H1 (cell line): ENCODE results near the gene BIK. TPM values are rescaled to one million over a fixed set of nuclear protein-coding genes. Genes with fewer than 3 reads are reported as not detected.

ENCODE experiments used
- CTCF ChIA-PET: fragments of 300-600 bp; sonication (Branson Sonifier 250); formaldehyde crosslinking; loops from one replicate; lab custom pipeline; 2021; ENCODE audit not compliant: partially characterized antibody; lab: Charles Lee
- POLR2A ChIA-PET: fragments of 300-600 bp; sonication (Branson Sonifier 250); formaldehyde crosslinking; loops from one replicate; lab custom pipeline; 2021; ENCODE audit warnings: inconsistent platforms; ENCODE audit not compliant: partially characterized antibody; lab: Charles Lee
- DNase-seq, 2 experiments: peaks; one replicate each; pipeline versions ENCODE4 v3.0.0 to v3.0.0-alpha.2; 2010 to 2022; ENCODE audit warnings: low spot score in 2 of 2, low read depth in 1 of 2, mixed read lengths in 1 of 2
- FAIRE-seq: peaks from 2 replicates; lab custom pipeline; 2011; peaks lifted over from hg19 to GRCh38; lab: Jason Lieb, UNC
- H2AFZ ChIP-seq: 2 replicates; pipeline ENCODE4 v1.8.1; 2012; ENCODE audit warnings: low read length, inconsistent platforms
- H2AK5ac ChIP-seq: 2 replicates; pipeline ENCODE4 v1.6.1; 2013; ENCODE audit warnings: low read depth, low read length
- H2BK120ac ChIP-seq: replicated peaks from 2 replicates; pipeline ENCODE3; 2013; ENCODE audit warnings: low read depth, low read length, inconsistent platforms
- H2BK12ac ChIP-seq: 2 replicates; pipeline ENCODE4 v1.6.1; 2013; ENCODE audit warnings: low read depth, low read length
- H2BK15ac ChIP-seq: 2 replicates; pipeline ENCODE4 v1.6.1; 2013; ENCODE audit warnings: low read length
- H2BK20ac ChIP-seq: 2 replicates; pipeline ENCODE4 v1.6.1; 2013; ENCODE audit warnings: low read length
- H2BK5ac ChIP-seq: 2 replicates; pipeline ENCODE4 v1.6.1; 2013; ENCODE audit warnings: low read depth, low read length
- H3K14ac ChIP-seq: 2 replicates; pipeline ENCODE4 v1.6.1; 2013; ENCODE audit warnings: inconsistent platforms; ENCODE audit not compliant: insufficient read length
- H3K18ac ChIP-seq: 2 replicates; pipeline ENCODE4 v1.6.1; 2013; ENCODE audit warnings: low read length; ENCODE audit errors: extremely low read depth
- H3K23ac ChIP-seq: 2 replicates; pipeline ENCODE4 v1.6.1; 2013; ENCODE audit warnings: inconsistent platforms; ENCODE audit not compliant: insufficient read length
- H3K23me2 ChIP-seq: 2 replicates; pipeline ENCODE4 v1.6.1; 2013; ENCODE audit warnings: low read depth, low read length
- H3K27ac ChIP-seq: 2 replicates; pipeline ENCODE4 v1.6.1; 2011; ENCODE audit warnings: low read depth, low read length, inconsistent platforms
- H3K27me3 ChIP-seq, 4 experiments: replicated peaks in 1 of 4; 1 replicate in 1 of 4; 2 replicates in 3 of 4; pipeline versions ENCODE4 v1.6.1 to v1.8.1; 2011 to 2013; ENCODE audit warnings: low read length in 3 of 4, mild to moderate bottlenecking in 3 of 4, inconsistent platforms in 2 of 4, mixed read lengths in 2 of 4, moderate library complexity in 1 of 4; ENCODE audit not compliant: control insufficient read depth in 3 of 4, insufficient read depth in 3 of 4; ENCODE audit errors: extremely low read depth in 1 of 4
- H3K36me3 ChIP-seq, 4 experiments: 2 replicates each; pipeline versions ENCODE4 v1.6.1 to v1.8.1; 2011 to 2013; ENCODE audit warnings: mild to moderate bottlenecking in 4 of 4, low read length in 3 of 4, moderate library complexity in 2 of 4, control low read depth in 1 of 4, inconsistent platforms in 1 of 4; ENCODE audit not compliant: insufficient read depth in 4 of 4, control insufficient read depth in 2 of 4
- H3K4ac ChIP-seq: replicated peaks from 2 replicates; pipeline ENCODE3; 2013; ENCODE audit warnings: low read length, low read depth, mixed read lengths, inconsistent platforms; ENCODE audit not compliant: insufficient read length
- H3K4me1 ChIP-seq, 4 experiments: replicated peaks in 1 of 4; 1 replicate in 1 of 4; 2 replicates in 3 of 4; pipeline versions ENCODE4 v1.6.1 to v1.8.1; 2011 to 2013; ENCODE audit warnings: low read length in 3 of 4, inconsistent platforms in 2 of 4, mixed read lengths in 1 of 4; ENCODE audit not compliant: insufficient read depth in 4 of 4, control insufficient read depth in 3 of 4
- H3K4me2 ChIP-seq, 2 experiments: 2 replicates each; pipeline versions ENCODE4 v1.6.1 to v1.8.1; 2011 to 2013; ENCODE audit warnings: low read depth in 2 of 2, low read length in 2 of 2, control low read depth in 1 of 2, inconsistent platforms in 1 of 2, mild to moderate bottlenecking in 1 of 2; ENCODE audit not compliant: insufficient read depth in 1 of 2
- H3K4me3 ChIP-seq, 4 experiments: fragments of 200-600, 300-600 bp in 1 of 4; sonication (generic), shearing (Covaris generic), sonication (Bioruptor Twin) in 1 of 4; 2 replicates each; pipeline versions ENCODE4 v1.5.1 to v1.8.1; 2011 to 2016; ENCODE audit warnings: low read length in 4 of 4, low read depth in 3 of 4, control low read depth in 2 of 4, inconsistent platforms in 2 of 4, mild to moderate bottlenecking in 2 of 4, mixed read lengths in 1 of 4, moderate library complexity in 1 of 4; ENCODE audit not compliant: insufficient read depth in 2 of 4; ENCODE audit errors: extremely low read depth in 1 of 4
- H3K56ac ChIP-seq: replicated peaks from 2 replicates; pipeline ENCODE3; 2013; ENCODE audit warnings: low read depth, mild to moderate bottlenecking, mixed read lengths, low read length, inconsistent platforms; ENCODE audit not compliant: insufficient read length
- H3K79me1 ChIP-seq: 2 replicates; pipeline ENCODE4 v1.6.1; 2013; ENCODE audit warnings: low read depth, low read length, control low read depth
- H3K79me2 ChIP-seq, 2 experiments: 2 replicates each; pipeline versions ENCODE4 v1.6.1 to v1.8.1; 2012 to 2013; ENCODE audit warnings: low read length in 2 of 2, mild to moderate bottlenecking in 2 of 2, inconsistent platforms in 1 of 2; ENCODE audit not compliant: insufficient read depth in 2 of 2, control insufficient read depth in 1 of 2
- H3K9ac ChIP-seq, 4 experiments: replicated peaks in 1 of 4; 1 replicate in 1 of 4; 2 replicates in 3 of 4; pipeline versions ENCODE4 v1.6.1 to v1.8.1; 2011 to 2013; ENCODE audit warnings: low read depth in 3 of 4, low read length in 3 of 4, control low read depth in 2 of 4, mild to moderate bottlenecking in 2 of 4, moderate library complexity in 2 of 4, inconsistent platforms in 1 of 4; ENCODE audit errors: extremely low read depth in 1 of 4
- H3K9me3 ChIP-seq, 2 experiments: 2 replicates each; pipeline versions ENCODE4 v1.6.1 to v1.8.1; 2012 to 2013; ENCODE audit warnings: mild to moderate bottlenecking in 2 of 2, moderate library complexity in 2 of 2, control low read depth in 1 of 2, inconsistent platforms in 1 of 2, low read depth in 1 of 2, low read length in 1 of 2, mixed read lengths in 1 of 2; ENCODE audit not compliant: insufficient read depth in 2 of 2
- H4K20me1 ChIP-seq, 2 experiments: replicated peaks in 1 of 2; 2 replicates each; pipeline versions ENCODE3 to v1.8.1; 2011 to 2013; ENCODE audit warnings: inconsistent platforms in 2 of 2, low read length in 2 of 2, mild to moderate bottlenecking in 1 of 2; ENCODE audit not compliant: insufficient read depth in 2 of 2, control insufficient read depth in 1 of 2
- H4K5ac ChIP-seq: 2 replicates; pipeline ENCODE4 v1.6.1; 2013; ENCODE audit warnings: low read length, low read depth, mixed read lengths, inconsistent platforms; ENCODE audit not compliant: insufficient read length
- H4K8ac ChIP-seq: 2 replicates; pipeline ENCODE4 v1.8.0; 2013; ENCODE audit warnings: mild to moderate bottlenecking, moderate library complexity, low read length, inconsistent platforms; ENCODE audit not compliant: insufficient read depth; ENCODE audit errors: extremely low read depth
- H4K91ac ChIP-seq: replicated peaks from 2 replicates; pipeline ENCODE3; 2013; ENCODE audit warnings: low read length, mixed read lengths, inconsistent platforms; ENCODE audit not compliant: insufficient read length
- CBX8 ChIP-seq: fragments of 300-800, 300-1000 bp; sonication (generic); IDR thresholded peaks from 2 replicates; pipeline ENCODE4 v1.7.1; 2016; ENCODE audit warnings: low read depth, low read length, borderline replicate concordance
- MAFK ChIP-seq: IDR thresholded peaks from 2 replicates; pipeline ENCODE4 v1.6.1; 2012; ENCODE audit warnings: low read depth, mild to moderate bottlenecking, improper control_type of control experiment, low read length
- POLR2A ChIP-seq, 2 experiments: IDR thresholded peaks; 1 replicate in 1 of 2; 2 replicates in 1 of 2; pipeline ENCODE4 v1.6.1; 2011; ENCODE audit warnings: low read depth in 2 of 2, low read length in 2 of 2, mild to moderate bottlenecking in 2 of 2; ENCODE audit errors: control extremely low read depth in 1 of 2
- RBBP5 ChIP-seq: IDR thresholded peaks from 2 replicates; pipeline ENCODE4 v1.7.1; 2012; ENCODE audit warnings: low read depth, mild to moderate bottlenecking, inconsistent platforms, low read length, moderate library complexity, borderline replicate concordance
- SIX5 ChIP-seq: IDR thresholded peaks from 2 replicates; pipeline ENCODE4 v1.6.1; 2011; ENCODE audit warnings: mild to moderate bottlenecking, low read depth, low read length
- SP1 ChIP-seq: IDR thresholded peaks from 2 replicates; pipeline ENCODE4 v1.6.1; 2011; ENCODE audit warnings: low read depth, low read length
- SP2 ChIP-seq: IDR thresholded peaks from 2 replicates; pipeline ENCODE4 v1.6.1; 2012; ENCODE audit warnings: mild to moderate bottlenecking, low read length, inconsistent platforms
- SRF ChIP-seq: IDR thresholded peaks from 2 replicates; pipeline ENCODE4 v1.6.1; 2011; ENCODE audit warnings: mild to moderate bottlenecking, low read depth, low read length, moderate library complexity
- USF2 ChIP-seq: IDR thresholded peaks from 2 replicates; pipeline ENCODE4 v1.6.1; 2011; ENCODE audit warnings: low read length, improper control_type of control experiment
- YY1 ChIP-seq: IDR thresholded peaks from 2 replicates; pipeline ENCODE4 v1.6.1; 2011; ENCODE audit warnings: low read depth, mild to moderate bottlenecking, low read length
- WGBS, 2 experiments: shearing (Covaris generic) in 1 of 2; methylation state at CpG; one replicate each; pipeline versions ENCODE4 v1.1.6 to v1.1.7; 2013 to 2015; ENCODE audit warnings: low lambda C conversion rate in 2 of 2, mixed read lengths in 2 of 2, inconsistent platforms in 1 of 2, low coverage in 1 of 2, missing lambda C conversion rate in 1 of 2; ENCODE audit not compliant: insufficient replicate concordance in 2 of 2, insufficient coverage in 1 of 2, insufficient read length in 1 of 2; ENCODE audit errors: extremely low coverage in 1 of 2, missing lambda C conversion rate in 1 of 2; 5-methylcytosine and 5-hydroxymethylcytosine counted together
- polyA plus RNA-seq, 7 experiments: library from polyadenylated mRNA; depleted of rRNA in 3 of 7; stranded (reverse) in 5 of 7; unstranded in 2 of 7; fragments of >200 nt in 5 of 7; fragments of 200-250 nt in 2 of 7; gene quantifications; 1 replicate in 5 of 7; 2 replicates in 1 of 7; 4 replicates in 1 of 7; pipeline versions ENCODE4 v1.2.1 to v1.2.3, GENCODE V29; 2011 to 2013; ENCODE audit warnings: missing spikeins in 2 of 7, mixed read lengths in 2 of 7
- total RNA-seq: library from RNA; stranded (reverse); fragmentation: NEBNext Ultra II Directional; extraction: Animal tissue kit (Norgen Biotek cat#: 25700); gene quantifications from 2 replicates; pipeline ENCODE4 v1.2.1, GENCODE V29; 2021

The BIK gene
- total and polyA plus RNA-seq, 2 of the 8 experiments (the other 6 are each of a cell fraction or from before 2014, with no cell fraction given) = 3.3 to 5.5 TPM

- 95% methylated on average over 37 of the region's 39 CpGs; no CpG with 5 or more reads in 1 of the 2 experiments for WGBS, 2 experiments
- no peak overlapping the region for H3K27ac ChIP-seq
Measured at GRCh38 chr22:43173976-43174720, 63.6 kb downstream of the BIK start.

More at GRCh38 chr22:43173976-43174720, 63.6 kb downstream of the BIK start:
- Histone ChIP-seq H4K8ac (no peak overlapping the region), H3K79me2 (no peaks in the 10 kb centered on the region), H3K4me3 (no peak overlapping the region), H2BK20ac (no peak overlapping the region)
- TF ChIP-seq POLR2A (IDR thresholded peaks at IDR 0.05; ENCODE audit: control extremely low read depth in 1 of 2, low read depth in 2 of 2, low read length in 2 of 2) = no peak
- no peak for TF ChIP-seq CBX8
- no peak for TF ChIP-seq SRF
- TF ChIP-seq USF2 = no peak
- TF ChIP-seq YY1 = no peak
- no peak for TF ChIP-seq MAFK
- TF ChIP-seq SP1 = no peak
- TF ChIP-seq RBBP5 = no peak
- no peak for TF ChIP-seq SIX5
- no peak for TF ChIP-seq SP2
- TF ChIP-seq, all 59 proteins: peak for 0
- H2AFZ ChIP-seq = no peak overlapping the region
- POLR2A ChIA-PET = interaction anchor here (0.6 to 1.8 kb wide), 6 partner anchors 9 to 559 kb away, joined by 3 to 5 read pairs (median 3); partner anchors contain the start of gene POLDIP3
- no peak overlapping the region for H3K14ac ChIP-seq
- CTCF ChIA-PET = interaction anchor here (1.3 to 1.4 kb wide), 2 partner anchors 10 to 526 kb away, joined by 3 read pairs; no protein-coding TSS in a partner anchor
- no peak overlapping the region for H2BK5ac ChIP-seq
- no peak overlapping the region for H2AK5ac ChIP-seq
- no peak for FAIRE-seq
- no peak overlapping the region for H2BK15ac ChIP-seq
- H4K5ac ChIP-seq = no peak overlapping the region
- no peak overlapping the region for H3K9ac ChIP-seq
- no peaks in the 10 kb centered on the region for H3K9me3 ChIP-seq
- H3K36me3 ChIP-seq = peaks cover 31 to 68% (median 65%) of the 10 kb centered on the region in 4 experiments
- H3K79me1 ChIP-seq = no peaks in the 10 kb centered on the region
- no peaks in the 10 kb centered on the region for H3K4me1 ChIP-seq
- H3K4ac ChIP-seq = no peak overlapping the region
- H3K23ac ChIP-seq = no peak overlapping the region
- H3K27me3 ChIP-seq = no peaks in the 10 kb centered on the region
- H2BK120ac ChIP-seq = no peak overlapping the region
- H3K56ac ChIP-seq = no peak overlapping the region
- H2BK12ac ChIP-seq = no peak overlapping the region
- no peak for DNase-seq
- peaks cover 7 to 15% of the 10 kb centered on the region in 2 experiments for H4K20me1 ChIP-seq
- H3K4me2 ChIP-seq = no peak overlapping the region
- H3K23me2 ChIP-seq = no peaks in the 10 kb centered on the region
- H3K18ac ChIP-seq = no peak overlapping the region
- no peak overlapping the region for H4K91ac ChIP-seq
